Measurements from ENCODE around the gene RAB36.
"Not testable (repeated sequence)": the region's sequence is repeated elsewhere in the genome, so short reads cannot be mapped to it uniquely, and the experiment has no call there.

RAB36 gene

GRCh38 chr22:23121000-23121421, 24.3 kb upstream of the RAB36 start:
- DNase-seq (ENCODE audit: low read depth), result no peak

- DNase-seq (ENCODE audit: low read depth), result no peak
These were observed 23.9 kb upstream of the RAB36 start for GRCh38 chr22:23121424-23121823.

GRCh38 chr22:23122216-23122957, 22.9 kb upstream of the RAB36 start:
- DNase-seq (ENCODE audit: low read depth), result no peak

GRCh38 chr22:23122992-23123803, 22.1 kb upstream of the RAB36 start:
- DNase-seq (ENCODE audit: low read depth), result no peak

GRCh38 chr22:23123804-23124254, 21.4 kb upstream of the RAB36 start:
- DNase-seq (ENCODE audit: low read depth), result no peak

- DNase-seq (ENCODE audit: low read depth), result no peak
These were observed 20.4 kb upstream of the RAB36 start for GRCh38 chr22:23124611-23125511.

- DNase-seq (ENCODE audit: low read depth), result no peak
These were observed 19.7 kb upstream of the RAB36 start for GRCh38 chr22:23125512-23126103.

- DNase-seq (ENCODE audit: low read depth), result no peak
These were observed 18.9 kb upstream of the RAB36 start for GRCh38 chr22:23126165-23127054.

- DNase-seq (ENCODE audit: low read depth), result no peak
These were observed 18.1 kb upstream of the RAB36 start for GRCh38 chr22:23127055-23127756.

- no peak for DNase-seq (ENCODE audit: low read depth)
These were observed 17.5 kb upstream of the RAB36 start for GRCh38 chr22:23127788-23128187.

GRCh38 chr22:23128269-23129108, 16.8 kb upstream of the RAB36 start:
- DNase-seq (ENCODE audit: low read depth), result peak; percentile 48

- no peak for DNase-seq (ENCODE audit: low read depth)
These were observed 16.1 kb upstream of the RAB36 start for GRCh38 chr22:23129149-23129548.

- DNase-seq (ENCODE audit: low read depth), result no peak
These were observed 14.6 kb upstream of the RAB36 start for GRCh38 chr22:23130697-23131096.

GRCh38 chr22:23131931-23132330, 13.3 kb upstream of the RAB36 start:
- no peak for DNase-seq (ENCODE audit: low read depth)

GRCh38 chr22:23132376-23133091, 12.7 kb upstream of the RAB36 start:
- no peak for DNase-seq (ENCODE audit: low read depth)

GRCh38 chr22:23133922-23134321, 11.4 kb upstream of the RAB36 start:
- DNase-seq (ENCODE audit: low read depth), result no peak

GRCh38 chr22:23136991-23137390, 8.3 kb upstream of the RAB36 start:
- not testable (repeated sequence) for DNase-seq (ENCODE audit: low read depth)

- no peak for DNase-seq (ENCODE audit: low read depth)
These were observed 7.8 kb upstream of the RAB36 start for GRCh38 chr22:23137468-23137867.
